Measurements from ENCODE around the gene AZI2. TPM values are rescaled to one million over a fixed set of nuclear protein-coding genes. Genes with fewer than 3 reads are reported as not detected.

AZI2 gene
- total RNA-seq = 10 to 100 TPM; 55.1 to 59.8 TPM

- POLR2A ChIA-PET = interaction anchor here (0.9 to 2.5 kb wide), 18 partner anchors 9 to 869 kb away, joined by 3 to 20 read pairs (median 4); partner anchors contain the start of genes EOMES and SLC4A7
- Mint-ChIP-seq H3K27ac (peak within 1 kb of the TSS; percentile 99), H3K4me3 (peak within 1 kb of the TSS; percentile 98), H3K36me3 (peaks cover 36% of the 10 kb centered on the region), H3K27me3 (no peaks in the 10 kb centered on the region), H3K9me3 (peaks cover 5% of the 10 kb centered on the region), H3K4me1 (peaks cover 36% of the 10 kb centered on the region)
- DNase-seq (peak; percentile 95), ATAC-seq (ENCODE audit: low read depth) (peak; percentile 84)
Measured at GRCh38 chr3:28348629-28349468, at the start of gene AZI2, which contains the start of gene ZCWPW2. Gene AZI2, minus strand, starts transcription at chr3:28348824. Its CDS starts 8,207 bp downstream, at chr3:28340617. Gene ZCWPW2, plus strand, starts transcription at chr3:28348721. Its CDS starts 64,348 bp downstream, at chr3:28413069.

- no peak overlapping the region for H3K27ac Mint-ChIP-seq
- ATAC-seq (ENCODE audit: low read depth) (no peak), DNase-seq (no peak)
- no peaks in the 10 kb centered on the region for H3K4me1 Mint-ChIP-seq
- no peak overlapping the region for H3K4me3 Mint-ChIP-seq
- H3K27me3 Mint-ChIP-seq = peaks cover 3% of the 10 kb centered on the region
- peaks cover 4% of the 10 kb centered on the region for H3K9me3 Mint-ChIP-seq
- H3K36me3 Mint-ChIP-seq = no peaks in the 10 kb centered on the region
- POLR2A ChIA-PET = no interaction called here
Measured at GRCh38 chr3:28388978-28389377, 40.4 kb upstream of the AZI2 start.

GRCh38 chr3:28386049-28386448 lies 37.4 kb upstream of the AZI2 start:
- DNase-seq (no peak), ATAC-seq (ENCODE audit: low read depth) (no peak)
- H3K9me3 Mint-ChIP-seq = peaks cover 2% of the 10 kb centered on the region
- POLR2A ChIA-PET = no interaction called here
- no peaks in the 10 kb centered on the region for H3K36me3 Mint-ChIP-seq
- no peaks in the 10 kb centered on the region for H3K4me1 Mint-ChIP-seq
- no peak overlapping the region for H3K27ac Mint-ChIP-seq
- H3K4me3 Mint-ChIP-seq = no peak overlapping the region
- peaks cover 3% of the 10 kb centered on the region for H3K27me3 Mint-ChIP-seq

- no peak for DNase-seq
- no peak for ATAC-seq (ENCODE audit: low read depth)
- Mint-ChIP-seq H3K27ac (no peak overlapping the region), H3K27me3 (no peaks in the 10 kb centered on the region), H3K4me1 (no peaks in the 10 kb centered on the region), H3K4me3 (no peak overlapping the region), H3K36me3 (no peaks in the 10 kb centered on the region), H3K9me3 (peaks cover 2% of the 10 kb centered on the region)
- POLR2A ChIA-PET = no interaction called here
Measured at GRCh38 chr3:28376424-28376823, 27.8 kb upstream of the AZI2 start.

- POLR2A ChIA-PET = interaction anchor here (0.9 to 2.5 kb wide), 14 partner anchors 10 to 870 kb away, joined by 3 to 20 read pairs (median 4); partner anchors contain the start of genes EOMES and SLC4A7
- peak overlapping the region; percentile 98 for H3K4me3 Mint-ChIP-seq
- ATAC-seq (ENCODE audit: low read depth) (no peak), DNase-seq (no peak)
- no peaks in the 10 kb centered on the region for H3K27me3 Mint-ChIP-seq
- H3K36me3 Mint-ChIP-seq = peaks cover 41% of the 10 kb centered on the region
- H3K9me3 Mint-ChIP-seq = peaks cover 7% of the 10 kb centered on the region
- H3K4me1 Mint-ChIP-seq = peaks cover 36% of the 10 kb centered on the region
- peak overlapping the region; percentile 99 for H3K27ac Mint-ChIP-seq
Measured at GRCh38 chr3:28349469-28350000, 911 bp upstream of the AZI2 start.

GRCh38 chr3:28348265-28348628 lies 377 bp downstream of the AZI2 start:
- H3K4me1 Mint-ChIP-seq = peaks cover 37% of the 10 kb centered on the region
- DNase-seq (no peak), ATAC-seq (ENCODE audit: low read depth) (peak; percentile 83)
- peaks cover 4% of the 10 kb centered on the region for H3K9me3 Mint-ChIP-seq
- POLR2A ChIA-PET = interaction anchor here (0.9 to 2.5 kb wide), 14 partner anchors 9 to 865 kb away, joined by 3 to 20 read pairs (median 4); partner anchors contain the start of genes EOMES and SLC4A7
- no peaks in the 10 kb centered on the region for H3K27me3 Mint-ChIP-seq
- H3K4me3 Mint-ChIP-seq = peak overlapping the region; percentile 98
- H3K27ac Mint-ChIP-seq = peak overlapping the region; percentile 99
- peaks cover 33% of the 10 kb centered on the region for H3K36me3 Mint-ChIP-seq

GRCh38 chr3:28347374-28348264 lies 1.0 kb downstream of the AZI2 start:
- peaks cover 40% of the 10 kb centered on the region for H3K4me1 Mint-ChIP-seq
- POLR2A ChIA-PET = interaction anchor here (1.0 to 2.5 kb wide), 12 partner anchors 8 to 864 kb away, joined by 3 to 20 read pairs (median 4); partner anchors contain the start of gene EOMES
- H3K9me3 Mint-ChIP-seq = peaks cover 4% of the 10 kb centered on the region
- ATAC-seq (ENCODE audit: low read depth) (no peak), DNase-seq (no peak)
- no peaks in the 10 kb centered on the region for H3K27me3 Mint-ChIP-seq
- peaks cover 31% of the 10 kb centered on the region for H3K36me3 Mint-ChIP-seq
- H3K27ac Mint-ChIP-seq = peak overlapping the region; percentile 99
- peak overlapping the region; percentile 98 for H3K4me3 Mint-ChIP-seq

- ATAC-seq (ENCODE audit: low read depth) (no peak), DNase-seq (no peak)
- no peaks in the 10 kb centered on the region for H3K9me3 Mint-ChIP-seq
- H3K27me3 Mint-ChIP-seq = no peaks in the 10 kb centered on the region
- peaks cover 47% of the 10 kb centered on the region for H3K4me1 Mint-ChIP-seq
- H3K36me3 Mint-ChIP-seq = peaks cover 20% of the 10 kb centered on the region
- peak overlapping the region; percentile 98 for H3K4me3 Mint-ChIP-seq
- POLR2A ChIA-PET = interaction anchor here (1.3 kb wide), 1 partner anchor 10 kb away, joined by 3 read pairs; no protein-coding TSS in a partner anchor
- H3K27ac Mint-ChIP-seq = no peak overlapping the region
Measured at GRCh38 chr3:28345690-28346089, 2.9 kb downstream of the AZI2 start.

- ATAC-seq (ENCODE audit: low read depth) = no peak
Measured at GRCh38 chr3:28343144-28343543, 5.5 kb downstream of the AZI2 start.

GRCh38 chr3:28337230-28337629 lies 11.4 kb downstream of the AZI2 start:
- no peaks in the 10 kb centered on the region for H3K27me3 Mint-ChIP-seq
- DNase-seq = no peak
- POLR2A ChIA-PET = interaction anchor here (3.7 kb wide), 1 partner anchor 12 kb away, joined by 20 read pairs; the partner anchor contains the start of genes AZI2 and ZCWPW2
- peaks cover 18% of the 10 kb centered on the region for H3K4me1 Mint-ChIP-seq
- no peaks in the 10 kb centered on the region for H3K9me3 Mint-ChIP-seq
- peaks cover 19% of the 10 kb centered on the region for H3K36me3 Mint-ChIP-seq
- no peak overlapping the region for H3K27ac Mint-ChIP-seq
- no peak for ATAC-seq (ENCODE audit: low read depth)
- no peak overlapping the region for H3K4me3 Mint-ChIP-seq

More at GRCh38 chr3:28343144-28343543, 5.5 kb downstream of the AZI2 start:
- POLR2A ChIA-PET = no interaction called here
- Mint-ChIP-seq H3K9me3 (no peaks in the 10 kb centered on the region), H3K36me3 (peaks cover 28% of the 10 kb centered on the region), H3K4me1 (peaks cover 42% of the 10 kb centered on the region), H3K4me3 (no peak overlapping the region), H3K27me3 (no peaks in the 10 kb centered on the region), H3K27ac (peak overlapping the region; percentile 3)
- no peak for DNase-seq

GRCh38 chr3:28335246-28335645 lies 13.4 kb downstream of the AZI2 start:
- peaks cover 15% of the 10 kb centered on the region for H3K4me1 Mint-ChIP-seq
- H3K36me3 Mint-ChIP-seq = peaks cover 18% of the 10 kb centered on the region
- DNase-seq (no peak), ATAC-seq (ENCODE audit: low read depth) (peak; percentile 36)
- H3K27ac Mint-ChIP-seq = no peak overlapping the region
- POLR2A ChIA-PET = interaction anchor here (1.0 to 3.7 kb wide), 5 partner anchors 10 to 623 kb away, joined by 3 to 20 read pairs (median 4); partner anchors contain the start of genes AZI2, EOMES and ZCWPW2
- H3K4me3 Mint-ChIP-seq = no peak overlapping the region
- H3K27me3 Mint-ChIP-seq = no peaks in the 10 kb centered on the region
- no peaks in the 10 kb centered on the region for H3K9me3 Mint-ChIP-seq

GRCh38 chr3:28334552-28334951 lies 14.1 kb downstream of the AZI2 start:
- Mint-ChIP-seq H3K36me3 (peaks cover 11% of the 10 kb centered on the region), H3K27me3 (no peaks in the 10 kb centered on the region), H3K4me1 (peaks cover 13% of the 10 kb centered on the region), H3K9me3 (no peaks in the 10 kb centered on the region), H3K4me3 (no peak overlapping the region), H3K27ac (no peak overlapping the region)
- ATAC-seq (ENCODE audit: low read depth) = no peak
- DNase-seq = no peak
- POLR2A ChIA-PET = interaction anchor here (1.3 to 1.5 kb wide), 2 partner anchors 10 to 14 kb away, joined by 3 to 4 read pairs; partner anchors contain the start of genes AZI2 and ZCWPW2

Data from activated naive CD8-positive, alpha-beta T cell treated with anti-CD3 and anti-CD28 coated beads, Interleukin-2, amount 10 ng/mL, durations not matched to agents 7 days and 5 days (primary cell).